Panc1 (cell line): ENCODE measurements around the gene TRMT11. TPM values are rescaled to one million over a fixed set of nuclear protein-coding genes. Genes with fewer than 3 reads are reported as not detected.

ENCODE experiments used
- ATAC-seq: fragments of 200-7000 bp; cut with Tn5 transposase; 2 replicates; pipeline ENCODE4 v1.9.1; 2020; ENCODE audit warnings: mild to moderate bottlenecking, moderate library complexity
- BruUV-seq: library from RNA; stranded (reverse); fragments of 400-500 nt; replicated peaks from 2 replicates; lab custom pipeline; 2021; lab: Mats Ljungman, UMichigan
- CTCF ChIA-PET: fragments of 300-600 bp; sonication (Branson Sonifier 250); formaldehyde crosslinking; loops from one replicate; lab custom pipeline; 2022; ENCODE audit warnings: antibody characterized with exemption; lab: Charles Lee
- POLR2A ChIA-PET: fragments of 300-600 bp; sonication (Branson Sonifier 250); formaldehyde crosslinking; loops from one replicate; lab custom pipeline; 2022; ENCODE audit warnings: antibody characterized with exemption; lab: Charles Lee
- DNase-seq: peaks from one replicate; pipeline ENCODE4 v3.0.0-alpha.2; 2010; ENCODE audit warnings: low read depth, low spot score
- H3K27ac ChIP-seq: 2 replicates; pipeline ENCODE4 v1.5.1; 2011; ENCODE audit warnings: mild to moderate bottlenecking, low read length, inconsistent platforms
- H3K27me3 ChIP-seq: fragments of 200-500 bp; sonication (Bioruptor generic); 2 replicates; pipeline ENCODE4 v1.6.0; 2014; ENCODE audit warnings: low read length, inconsistent platforms; ENCODE audit not compliant: control insufficient read depth, insufficient read depth
- H3K36me3 ChIP-seq: fragments of 200-500 bp; sonication (Bioruptor generic); 2 replicates; pipeline ENCODE4 v1.5.1; 2014; ENCODE audit warnings: inconsistent platforms, mild to moderate bottlenecking, low read length, moderate library complexity; ENCODE audit not compliant: control insufficient read depth, insufficient read depth
- H3K4me1 ChIP-seq: 2 replicates; pipeline ENCODE4 v1.5.1; 2011; ENCODE audit warnings: inconsistent platforms, mild to moderate bottlenecking, low read length, moderate library complexity; ENCODE audit not compliant: control insufficient read depth, insufficient read depth
- H3K4me3 ChIP-seq, 2 experiments: 2 replicates each; pipeline ENCODE4 v1.5.1; 2011 to 2012; ENCODE audit warnings: low read depth in 2 of 2, low read length in 2 of 2, mild to moderate bottlenecking in 2 of 2, inconsistent platforms in 1 of 2, moderate library complexity in 1 of 2
- H3K9me3 ChIP-seq: fragments of 200-500 bp; sonication (Bioruptor generic); 2 replicates; pipeline ENCODE4 v1.5.1; 2014; ENCODE audit warnings: low read depth, mild to moderate bottlenecking, inconsistent platforms, low read length, moderate library complexity; ENCODE audit not compliant: control insufficient read depth, insufficient read depth
- CTCF ChIP-seq: fragments of 450-650 bp; IDR thresholded peaks from 2 replicates; pipeline ENCODE4 v1.5.1; 2017; ENCODE audit warnings: mild to moderate bottlenecking
- POLR2AphosphoS5 ChIP-seq: IDR thresholded peaks from 2 replicates; pipeline ENCODE4 v1.6.1; 2012; ENCODE audit warnings: mild to moderate bottlenecking, low read depth, low read length, moderate library complexity
- REST ChIP-seq, 2 experiments: IDR thresholded peaks; 2 replicates each; pipeline ENCODE4 v1.6.1; 2011 to 2012; ENCODE audit warnings: low read depth in 2 of 2, control low read depth in 1 of 2, low read length in 1 of 2, mild to moderate bottlenecking in 1 of 2, moderate library complexity in 1 of 2; ENCODE audit not compliant: insufficient read depth in 1 of 2
- SIN3A ChIP-seq: IDR thresholded peaks from 2 replicates; pipeline ENCODE4 v1.6.1; 2012; ENCODE audit warnings: low read depth, mild to moderate bottlenecking, low read length, moderate library complexity, borderline replicate concordance; ENCODE audit not compliant: insufficient read depth
- TCF7L2 ChIP-seq: IDR thresholded peaks from 2 replicates; pipeline ENCODE4 v1.6.1; 2011; ENCODE audit warnings: mild to moderate bottlenecking, low read depth, low read length, inconsistent platforms
- in situ Hi-C: cut with HindIII; loops from 2 replicates; pipeline ENCODE4 v1.10.0; 2016; ENCODE audit warnings: low sequenced_read_pairs, low pct_unique_long_range_greater_than_20kb
- intact Hi-C: fragments of 100-400 bp; cut with micrococcal nuclease; formaldehyde crosslinking; loops from one replicate; pipeline ENCODE4 v1.10.0; 2022; ENCODE audit not compliant: unreplicated experiment
- total RNA-seq: library from RNA; stranded (reverse); gene quantifications from one replicate; pipeline ENCODE4 v1.2.1, GENCODE V29; 2021; ENCODE audit not compliant: unreplicated experiment

Gene TRMT11
- total RNA-seq, 1 experiment from 2014 or later, result 34.3 TPM

- H3K9me3 ChIP-seq, result no peaks in the 10 kb centered on the region
- no peaks in the 10 kb centered on the region for H3K27me3 ChIP-seq
- intact Hi-C loops, result no loop called here
- DNase-seq, result no peak
- in situ Hi-C loops, result no loop called here
- H3K27ac ChIP-seq, result no peak overlapping the region
- H3K4me1 ChIP-seq, result no peaks in the 10 kb centered on the region
- CTCF ChIA-PET, result no interaction called here
- no peak overlapping the region for H3K4me3 ChIP-seq
- H3K36me3 ChIP-seq, result no peaks in the 10 kb centered on the region
- POLR2A ChIA-PET, result no interaction called here
- TF ChIP-seq POLR2AphosphoS5, result no peak
- no peak for TF ChIP-seq SIN3A
- TF ChIP-seq TCF7L2, result no peak
- BruUV-seq, result no TSS peak
- ATAC-seq, result no peak
Measured at GRCh38 chr6:126083875-126084274, 97.5 kb downstream of the TRMT11 start.

- intact Hi-C loops, result no loop called here
- BruUV-seq, result no TSS peak
- POLR2A ChIA-PET, result no interaction called here
- Histone ChIP-seq H3K4me3 (no peak overlapping the region), H3K27me3 (no peaks in the 10 kb centered on the region), H3K27ac (no peak overlapping the region), H3K4me1 (no peaks in the 10 kb centered on the region), H3K36me3 (no peaks in the 10 kb centered on the region), H3K9me3 (no peaks in the 10 kb centered on the region)
- DNase-seq (no peak), ATAC-seq (no peak)
- in situ Hi-C loops, result no loop called here
- no peak for TF ChIP-seq TCF7L2
- TF ChIP-seq CTCF, result no peak
- no peak for TF ChIP-seq POLR2AphosphoS5
- no peak for TF ChIP-seq REST (IDR thresholded peaks at IDR 0.05; ENCODE audit: insufficient read depth in 1 of 2, low read depth in 2 of 2, low read length in 1 of 2)
- CTCF ChIA-PET, result no interaction called here
Measured at GRCh38 chr6:126086560-126086959, 100.2 kb downstream of the TRMT11 start.

Other genes starting within 250 kb of the TRMT11 start
- not detected for gene HEY2, start 236.9 kb upstream of the TRMT11 start, total RNA-seq
- gene NCOA7, start 195.6 kb upstream of the TRMT11 start, total RNA-seq, result 37.3 TPM
- gene HINT3, start 29.8 kb upstream of the TRMT11 start, total RNA-seq, result 11.5 TPM